LNCAP (cell line): Measurements from ENCODE around the gene B3GNT2.

Experiments
- TF ChIP-seq, protein P1 (sequence below): fragments of 450-650 bp; IDR thresholded peaks from 2 replicates; pipeline ENCODE4 v1.5.1; 2017; ENCODE audit warnings: mild to moderate bottlenecking

The B3GNT2 gene

DNA sequence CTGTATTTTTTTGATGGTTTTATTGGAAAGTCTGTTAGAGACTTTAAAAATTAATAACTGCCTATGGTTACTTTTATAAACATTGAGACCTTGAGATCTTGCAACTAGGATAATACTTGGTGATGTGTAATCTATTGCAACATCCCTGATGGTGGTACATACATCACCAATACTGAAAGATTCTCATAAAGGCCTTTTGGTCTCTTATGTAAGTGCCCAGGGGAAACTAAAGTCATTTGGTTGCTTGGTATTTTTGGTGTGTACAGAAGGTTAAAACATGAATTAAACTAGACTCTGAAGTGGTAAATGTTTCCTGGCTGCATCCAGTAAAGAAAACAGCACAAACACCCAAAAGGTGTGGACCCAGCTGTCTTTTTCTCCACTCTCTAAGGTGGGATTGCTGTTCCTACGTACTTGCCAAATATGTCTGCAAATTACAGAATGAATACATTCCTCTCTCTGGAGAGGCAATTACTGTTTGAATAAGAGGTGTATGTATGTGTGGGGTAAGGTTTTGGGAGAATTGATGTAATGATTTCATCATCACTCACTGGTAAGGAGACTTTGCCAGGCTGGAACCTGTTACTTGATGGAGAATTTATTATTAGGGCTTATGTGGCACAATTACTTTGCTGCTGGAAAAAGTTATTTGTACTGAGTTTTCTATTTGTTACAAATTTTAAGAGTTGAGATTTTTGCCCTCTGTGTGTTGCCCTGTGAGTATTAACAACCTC is 3.6 kb downstream of the B3GNT2 start:
- TF ChIP-seq, protein P1, sequence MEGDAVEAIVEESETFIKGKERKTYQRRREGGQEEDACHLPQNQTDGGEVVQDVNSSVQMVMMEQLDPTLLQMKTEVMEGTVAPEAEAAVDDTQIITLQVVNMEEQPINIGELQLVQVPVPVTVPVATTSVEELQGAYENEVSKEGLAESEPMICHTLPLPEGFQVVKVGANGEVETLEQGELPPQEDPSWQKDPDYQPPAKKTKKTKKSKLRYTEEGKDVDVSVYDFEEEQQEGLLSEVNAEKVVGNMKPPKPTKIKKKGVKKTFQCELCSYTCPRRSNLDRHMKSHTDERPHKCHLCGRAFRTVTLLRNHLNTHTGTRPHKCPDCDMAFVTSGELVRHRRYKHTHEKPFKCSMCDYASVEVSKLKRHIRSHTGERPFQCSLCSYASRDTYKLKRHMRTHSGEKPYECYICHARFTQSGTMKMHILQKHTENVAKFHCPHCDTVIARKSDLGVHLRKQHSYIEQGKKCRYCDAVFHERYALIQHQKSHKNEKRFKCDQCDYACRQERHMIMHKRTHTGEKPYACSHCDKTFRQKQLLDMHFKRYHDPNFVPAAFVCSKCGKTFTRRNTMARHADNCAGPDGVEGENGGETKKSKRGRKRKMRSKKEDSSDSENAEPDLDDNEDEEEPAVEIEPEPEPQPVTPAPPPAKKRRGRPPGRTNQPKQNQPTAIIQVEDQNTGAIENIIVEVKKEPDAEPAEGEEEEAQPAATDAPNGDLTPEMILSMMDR = no peak

GRCh38 chr2:62200291-62200841 is 4.5 kb downstream of the B3GNT2 start:
- TF ChIP-seq, protein P1 = no peak

- TF ChIP-seq, protein P1 = no peak
These were observed 5.0 kb downstream of the B3GNT2 start for GRCh38 chr2:62200868-62201267.

GRCh38 chr2:62201307-62201706 is 5.4 kb downstream of the B3GNT2 start:
- TF ChIP-seq, protein P1 = no peak

DNA sequence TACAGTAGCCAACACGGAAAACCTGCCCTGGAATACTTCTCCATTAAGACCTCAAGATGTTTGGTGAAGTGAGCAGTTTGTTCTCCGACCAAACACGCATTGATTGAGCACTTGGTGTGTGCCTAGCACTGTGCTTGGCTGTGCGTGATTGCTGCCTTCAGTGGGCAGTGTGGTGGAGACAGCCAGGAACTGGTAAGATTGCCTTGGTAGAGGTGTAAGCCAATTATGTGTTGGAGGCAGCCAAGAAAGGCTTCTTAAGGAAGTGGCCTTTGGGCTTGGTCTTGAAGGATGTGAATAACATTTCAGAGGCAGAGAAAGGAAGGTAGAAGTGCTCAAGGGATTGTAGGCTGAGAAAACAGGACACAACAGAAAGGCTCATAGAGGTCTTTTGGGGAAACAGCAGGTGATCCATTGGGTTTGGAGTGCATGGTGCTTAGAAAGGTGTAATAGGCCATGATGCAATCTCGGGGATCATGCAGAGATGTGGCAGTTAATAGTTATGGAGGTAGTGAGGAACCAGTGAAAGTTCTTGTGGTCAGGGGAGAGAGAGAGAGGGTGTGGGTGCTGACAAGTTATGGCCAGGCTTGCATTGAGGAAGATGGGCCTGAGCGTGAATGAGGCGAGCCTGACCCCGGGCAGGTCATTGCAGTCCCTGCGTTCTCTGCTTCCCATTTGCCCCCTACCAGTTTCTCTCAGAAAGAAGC is 6.3 kb downstream of the B3GNT2 start:
- TF ChIP-seq, protein P1 = no peak

- TF ChIP-seq, protein P1 = no peak
These were observed 6.8 kb downstream of the B3GNT2 start for GRCh38 chr2:62202729-62203128.

DNA sequence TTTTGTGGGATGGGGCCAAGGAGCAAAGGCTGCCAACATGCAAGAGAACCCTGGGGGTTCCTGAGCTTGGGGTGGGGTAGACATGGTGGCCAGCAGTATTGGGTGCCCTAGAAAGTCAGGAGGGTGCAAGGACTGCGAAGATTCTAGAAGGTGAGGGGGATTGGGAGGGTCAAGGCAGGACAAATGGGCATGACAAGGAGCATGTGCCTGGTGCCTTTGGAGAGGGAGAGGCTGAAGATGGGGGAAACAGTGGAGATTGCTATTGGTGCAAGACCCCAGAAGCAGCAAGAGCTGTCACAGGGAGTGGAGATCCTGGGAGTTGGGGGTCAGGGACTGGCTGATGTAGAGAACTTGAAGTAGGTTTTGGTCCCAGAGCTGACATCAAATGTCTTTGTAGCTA is 7.5 kb downstream of the B3GNT2 start:
- TF ChIP-seq, protein P1 = no peak
